Measurements from ENCODE around the gene SLC16A11.
"Not testable (repeated sequence)": the region's sequence is repeated elsewhere in the genome, so short reads cannot be mapped to it uniquely, and the experiment has no call there.

The SLC16A11 gene

GRCh38 chr17:7004398-7005253 is 39.3 kb downstream of the SLC16A11 start:
- peak; percentile 94 for DNase-seq

- DNase-seq: no peak
Measured at GRCh38 chr17:7003745-7004144, 40.1 kb downstream of the SLC16A11 start.

DNA sequence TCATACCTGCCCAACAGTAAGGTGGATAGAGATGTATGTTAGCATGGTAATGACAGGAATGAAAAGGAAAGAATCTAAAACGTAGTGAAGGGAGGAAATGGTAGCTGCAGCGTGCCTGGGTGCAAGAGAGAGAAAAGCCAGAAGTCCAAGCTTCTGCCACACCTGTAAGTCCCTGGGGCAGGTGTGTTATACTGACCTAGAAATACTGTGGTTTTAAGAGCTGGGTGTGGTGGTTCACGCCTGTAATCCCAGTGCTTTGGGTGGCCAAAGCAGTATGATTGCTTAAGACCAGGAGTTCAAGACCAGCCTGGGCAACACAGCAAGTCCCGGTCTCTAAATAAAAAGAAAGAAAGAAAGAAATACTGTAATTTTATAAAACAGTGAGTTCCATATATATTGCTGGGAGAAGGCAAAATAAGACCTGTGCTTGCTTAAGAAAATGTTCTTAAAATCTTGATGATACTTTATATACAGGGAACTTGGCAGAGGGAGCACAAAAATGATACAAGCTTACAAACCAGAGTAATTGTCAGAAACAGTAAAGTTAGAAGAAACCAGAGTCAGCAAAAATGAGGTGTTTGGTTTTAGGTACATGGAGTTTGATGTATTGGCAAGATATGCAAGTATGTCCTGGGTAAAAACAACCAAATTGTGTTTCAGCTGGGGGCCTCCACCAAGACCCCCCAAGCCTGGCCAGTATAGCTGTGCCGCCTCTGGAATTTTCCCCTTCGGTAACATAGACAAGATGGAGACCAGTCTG is 41.4 kb downstream of the SLC16A11 start:
- no peak for DNase-seq

DNA sequence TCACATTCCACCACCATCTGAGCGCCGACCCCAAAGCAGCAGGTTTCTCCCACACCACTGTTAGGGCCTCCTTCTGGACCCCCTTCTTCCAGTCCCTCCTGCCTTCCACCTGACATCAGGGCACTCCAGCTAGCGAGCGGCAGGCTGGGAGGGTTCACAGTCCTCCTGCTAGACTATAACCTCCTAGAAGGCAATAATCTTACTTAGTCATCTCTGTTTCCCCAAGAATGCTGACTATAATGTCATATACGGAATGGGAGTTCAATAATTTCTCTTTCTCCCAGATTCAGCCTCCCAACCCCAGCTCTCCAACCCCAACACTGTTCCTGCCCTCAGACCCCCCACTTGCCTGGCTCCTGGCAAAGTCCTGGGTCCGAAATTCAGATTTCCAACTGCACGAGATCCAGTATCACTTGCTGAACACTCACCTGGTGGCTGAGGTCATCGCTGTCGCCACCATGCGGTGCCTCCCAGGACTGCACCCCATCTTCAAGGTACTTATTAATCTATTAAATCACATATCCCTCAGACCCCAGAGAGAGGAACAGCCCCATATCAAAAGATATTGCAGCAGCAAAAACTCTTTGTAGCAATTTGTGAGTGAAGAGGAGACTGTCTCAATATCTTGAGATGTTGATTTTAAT is 42.5 kb downstream of the SLC16A11 start:
- peak; percentile 58 for DNase-seq

DNA sequence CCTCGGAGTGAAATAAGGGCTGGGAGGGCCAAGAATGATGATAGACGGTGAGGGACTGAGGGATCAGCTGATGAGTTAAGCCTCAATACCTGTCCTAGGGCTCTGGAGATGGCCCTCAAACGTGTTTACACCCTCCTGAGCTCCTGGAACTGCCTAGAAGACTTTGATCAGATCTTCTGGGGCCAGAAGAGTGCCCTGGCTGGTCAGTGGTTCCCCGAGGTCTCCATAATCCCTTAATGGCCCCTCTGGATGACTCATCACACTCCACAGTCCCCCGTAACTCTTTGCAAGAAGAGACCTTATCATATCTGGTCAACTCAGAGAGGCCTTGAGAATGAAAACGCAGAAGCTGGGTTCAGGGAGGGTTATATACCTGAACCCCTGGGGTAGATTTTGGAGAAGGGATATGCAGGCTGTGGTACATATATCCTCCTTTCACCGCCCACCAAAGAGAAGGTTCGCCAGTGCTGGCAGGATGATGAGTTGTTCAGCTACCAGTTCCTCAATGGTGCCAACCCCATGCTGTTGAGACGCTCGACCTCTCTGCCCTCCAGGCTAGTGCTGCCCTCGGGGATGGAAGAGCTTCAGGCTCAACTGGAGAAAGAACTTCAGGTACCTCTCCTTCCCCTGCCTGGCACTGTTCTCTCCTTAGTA is 44.9 kb downstream of the SLC16A11 start:
- DNase-seq: no peak

DNA sequence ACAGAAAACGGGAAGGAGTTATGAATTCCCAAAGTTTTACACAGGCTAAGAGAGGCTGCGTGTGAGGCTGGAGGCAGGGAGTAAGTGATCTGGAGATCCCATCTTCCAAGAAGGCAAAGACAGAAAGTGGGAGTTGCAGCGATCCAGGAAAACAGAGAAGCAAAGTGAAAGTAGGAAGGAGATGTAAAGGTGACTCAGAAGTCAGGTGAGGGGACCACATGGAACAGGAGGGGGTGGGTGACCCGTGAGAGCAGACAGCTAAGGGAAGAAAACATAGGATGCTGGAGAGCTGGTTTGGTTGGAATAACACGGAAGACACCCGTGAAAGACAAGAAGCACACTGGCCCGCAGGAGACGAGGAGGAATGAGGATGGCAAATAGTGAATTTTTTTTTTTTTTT is 46.7 kb downstream of the SLC16A11 start:
- no peak for DNase-seq

- DNase-seq: peak; percentile 52
Measured at GRCh38 chr17:6996256-6997011, 47.5 kb downstream of the SLC16A11 start.

DNA sequence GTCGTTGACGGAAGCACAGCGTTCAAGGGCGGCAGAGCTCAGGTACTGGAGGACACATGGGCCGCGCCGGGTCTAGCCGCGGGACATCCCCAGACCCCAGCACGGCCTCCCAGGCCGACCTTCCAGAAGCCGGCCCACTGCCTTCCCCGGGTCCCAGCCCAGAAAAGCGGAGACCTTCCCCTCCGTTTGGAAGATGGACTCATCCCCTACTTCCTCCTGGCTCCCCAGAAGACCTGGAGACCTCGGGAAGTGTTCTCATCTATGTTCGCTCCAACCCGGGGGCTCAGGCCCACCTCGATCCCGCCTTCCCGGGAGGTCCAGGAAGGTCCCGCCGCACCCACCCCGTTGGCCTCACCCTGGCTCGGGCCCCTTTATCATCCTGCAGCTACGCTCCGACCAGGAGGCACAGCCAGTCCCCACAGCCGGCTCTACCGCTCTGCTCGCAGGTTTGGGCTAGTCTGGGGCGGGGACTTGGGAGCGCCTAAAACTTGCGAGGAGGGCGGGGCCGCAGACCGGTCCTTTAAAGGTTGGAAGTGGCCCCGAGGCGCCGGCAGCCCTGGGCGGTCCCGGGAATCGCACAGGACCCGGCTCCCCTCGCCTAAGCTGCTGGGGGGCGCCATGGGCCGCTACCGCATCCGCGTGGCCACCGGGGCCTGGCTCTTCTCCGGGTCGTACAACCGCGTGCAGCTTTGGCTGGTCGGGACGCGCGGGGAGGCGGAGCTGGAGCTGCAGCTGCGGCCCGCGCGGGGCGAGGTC is 48.2 kb downstream of the SLC16A11 start, which contains the start of gene ALOX12:
Gene ALOX12 (plus strand): TSS at position 550 of the 756 bp plus-strand sequence. CDS start 69 bp downstream, at position 619.
- DNase-seq: no peak

DNA sequence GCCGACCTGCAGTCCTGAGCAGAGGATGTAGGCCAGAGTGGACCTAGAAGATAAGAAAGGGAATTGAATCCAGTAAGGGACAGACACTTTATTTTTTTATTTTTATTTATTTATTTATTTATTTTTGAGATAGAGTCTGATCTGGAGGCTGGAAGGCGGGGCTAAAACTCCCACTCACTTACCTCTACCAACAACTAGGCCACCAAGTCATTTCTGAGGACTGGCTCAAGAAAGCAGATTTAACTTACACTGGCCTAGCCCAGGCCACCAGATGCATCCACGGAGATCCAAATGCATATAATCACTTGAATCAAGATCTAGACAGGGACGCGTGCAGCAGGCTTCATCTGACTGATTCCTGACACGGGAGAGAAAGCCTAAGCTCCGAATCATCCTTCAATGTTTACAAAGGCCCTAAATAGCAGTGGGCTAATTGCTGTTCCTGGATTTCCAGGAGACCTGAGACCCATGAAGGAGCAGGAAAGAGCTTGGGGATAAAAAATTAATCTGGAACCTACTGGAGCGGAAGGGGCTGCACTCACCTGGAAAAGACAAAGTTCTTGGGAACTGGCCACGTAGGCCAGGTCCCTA is 49.1 kb downstream of the SLC16A11 start:
- DNase-seq: no peak

GRCh38 chr17:6994118-6994598 is 49.7 kb downstream of the SLC16A11 start:
- DNase-seq: no peak

- DNase-seq: not testable (repeated sequence)
Measured at GRCh38 chr17:6993613-6994056, 50.3 kb downstream of the SLC16A11 start.
